NCI-H2081 treated with DMSO at 0.1 percent for 48 hours (cell line): Measurements from ENCODE around the gene CATSPERD.
A peak's percentile ranks its signal among the peaks of the same experiment; 100 is the strongest.

Experiments used
- DNase-seq: peaks from one replicate; lab custom pipeline; 2025; lab: John Stamatoyannopoulos, UW

The CATSPERD gene

GRCh38 chr19:5787409-5788182, 67.2 kb downstream of the CATSPERD start:
- no peak for DNase-seq

DNA sequence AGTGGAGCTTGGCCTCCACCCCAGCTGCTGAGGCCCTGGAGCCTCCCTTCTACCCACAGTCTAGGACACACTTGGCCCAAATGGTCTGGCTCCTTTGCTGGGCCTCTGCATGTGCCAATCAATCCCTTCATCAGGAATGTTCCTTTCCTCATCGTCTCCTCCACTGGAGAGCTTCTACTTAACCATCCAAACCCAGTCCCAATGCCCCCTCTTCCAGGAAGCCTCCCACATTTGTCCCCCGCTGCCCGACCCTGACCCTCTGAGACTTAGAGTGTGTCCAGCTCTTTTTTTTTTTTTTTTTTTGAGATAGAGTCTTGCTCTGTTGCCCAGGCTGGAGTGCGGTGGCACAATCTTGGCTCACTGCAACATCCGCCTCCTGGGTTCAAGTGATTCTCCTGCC, 68.0 kb downstream of the CATSPERD start:
- no peak for DNase-seq

GRCh38 chr19:5789351-5789761, 68.9 kb downstream of the CATSPERD start:
- no peak for DNase-seq

GRCh38 chr19:5789886-5790558, 69.6 kb downstream of the CATSPERD start:
- no peak for DNase-seq

DNA sequence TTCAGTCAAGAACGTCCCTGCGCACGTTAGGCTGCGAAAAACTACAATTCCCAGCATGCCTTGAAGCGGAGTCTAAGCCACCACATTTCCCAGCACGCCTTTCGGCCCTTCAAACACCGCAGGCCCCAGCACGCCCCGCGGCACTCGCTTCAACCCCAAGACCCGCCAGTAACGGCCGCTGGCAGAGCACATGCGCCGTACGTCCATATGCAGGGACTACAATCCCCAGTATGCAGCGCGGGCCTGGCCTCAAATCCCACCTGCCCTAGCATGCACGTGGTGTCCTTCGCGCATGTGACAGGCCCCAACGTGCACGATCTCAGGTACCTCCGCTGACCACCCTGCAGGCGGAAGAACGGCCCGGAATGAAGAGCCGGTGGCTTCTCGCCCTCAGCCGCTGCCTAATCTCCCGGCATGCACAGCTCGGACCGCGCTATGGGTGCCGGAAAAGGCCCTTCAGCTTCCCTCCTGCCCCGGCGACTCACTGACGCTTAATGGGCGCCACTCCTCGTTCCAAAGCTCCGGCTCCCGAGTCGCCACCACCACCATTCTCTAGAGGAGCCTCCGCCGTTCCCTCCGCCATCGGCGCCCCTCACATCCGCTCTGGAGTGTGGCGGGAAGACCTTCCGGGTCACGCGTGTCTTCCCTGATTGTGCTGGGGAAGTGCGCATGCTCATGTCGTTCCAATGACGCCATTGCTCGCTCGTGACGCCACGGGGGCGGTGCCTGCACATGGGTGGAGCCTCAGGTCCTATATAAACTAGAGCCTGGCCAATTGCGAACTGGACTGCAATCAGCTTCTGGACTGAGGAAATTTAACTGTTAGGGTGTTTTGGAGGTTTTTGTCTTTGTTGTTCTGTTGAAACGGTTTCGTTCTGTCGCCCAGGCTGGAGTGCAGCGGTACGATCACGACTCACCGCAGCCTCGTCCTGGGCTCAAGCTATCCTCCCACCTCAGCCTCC, 70.4 kb downstream of the CATSPERD start, which contains the start of gene DUS3L:
TSS of gene DUS3L (minus strand) at position 605 of the 962 bp plus-strand sequence. CDS start at position 583, 22 bp downstream.
- DNase-seq = peak; percentile 84

- DNase-seq = no peak
Observed at GRCh38 chr19:5792224-5792623, 71.8 kb downstream of the CATSPERD start.

DNA sequence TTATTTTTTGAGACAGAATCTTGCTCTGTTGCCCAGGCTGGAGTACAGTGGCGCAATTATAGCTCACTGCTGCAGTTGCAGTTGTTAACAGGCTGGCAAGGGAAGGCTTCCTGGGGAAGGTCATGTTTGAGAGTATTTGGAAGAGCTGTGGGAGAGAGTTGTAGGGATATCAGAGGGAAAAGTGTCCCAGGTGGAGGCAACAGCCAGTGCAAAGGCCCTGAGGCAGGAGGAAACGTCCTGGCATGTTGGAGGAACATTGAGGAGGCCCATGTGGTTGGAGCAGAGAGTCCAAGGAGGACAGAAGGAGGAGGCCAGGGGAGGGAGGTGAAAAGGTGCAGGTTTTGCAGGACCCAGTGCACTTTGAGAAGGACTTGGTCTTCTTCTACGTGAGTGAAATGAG, 72.8 kb downstream of the CATSPERD start:
- no peak for DNase-seq

DNA sequence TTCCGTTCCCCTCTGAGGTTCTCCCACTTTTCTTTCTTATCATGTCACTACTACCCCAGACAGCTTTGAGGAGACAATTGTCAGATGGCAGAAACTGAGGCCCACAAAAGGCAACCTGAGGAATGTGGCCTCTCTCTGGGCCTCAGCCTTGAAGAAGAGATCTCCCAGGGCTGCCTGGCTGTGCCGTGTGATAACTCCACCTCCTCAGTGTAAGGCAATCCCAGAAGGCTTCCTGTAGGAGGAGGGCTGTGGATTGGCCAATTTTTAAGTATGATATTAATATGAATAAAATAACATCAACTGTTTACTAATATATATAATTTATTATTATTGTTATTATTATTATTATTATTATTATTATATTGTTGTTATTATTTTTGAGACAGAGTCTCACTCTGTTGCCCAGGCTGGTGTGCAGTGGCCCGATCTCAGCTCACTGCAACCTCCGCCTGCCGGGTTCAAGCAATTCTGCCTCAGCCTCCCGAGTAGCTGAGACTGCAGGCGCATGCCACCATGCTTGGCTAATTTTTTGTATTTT, 75.0 kb downstream of the CATSPERD start:
- no peak for DNase-seq

GRCh38 chr19:5798244-5798643, 77.8 kb downstream of the CATSPERD start:
- no peak for DNase-seq

DNA sequence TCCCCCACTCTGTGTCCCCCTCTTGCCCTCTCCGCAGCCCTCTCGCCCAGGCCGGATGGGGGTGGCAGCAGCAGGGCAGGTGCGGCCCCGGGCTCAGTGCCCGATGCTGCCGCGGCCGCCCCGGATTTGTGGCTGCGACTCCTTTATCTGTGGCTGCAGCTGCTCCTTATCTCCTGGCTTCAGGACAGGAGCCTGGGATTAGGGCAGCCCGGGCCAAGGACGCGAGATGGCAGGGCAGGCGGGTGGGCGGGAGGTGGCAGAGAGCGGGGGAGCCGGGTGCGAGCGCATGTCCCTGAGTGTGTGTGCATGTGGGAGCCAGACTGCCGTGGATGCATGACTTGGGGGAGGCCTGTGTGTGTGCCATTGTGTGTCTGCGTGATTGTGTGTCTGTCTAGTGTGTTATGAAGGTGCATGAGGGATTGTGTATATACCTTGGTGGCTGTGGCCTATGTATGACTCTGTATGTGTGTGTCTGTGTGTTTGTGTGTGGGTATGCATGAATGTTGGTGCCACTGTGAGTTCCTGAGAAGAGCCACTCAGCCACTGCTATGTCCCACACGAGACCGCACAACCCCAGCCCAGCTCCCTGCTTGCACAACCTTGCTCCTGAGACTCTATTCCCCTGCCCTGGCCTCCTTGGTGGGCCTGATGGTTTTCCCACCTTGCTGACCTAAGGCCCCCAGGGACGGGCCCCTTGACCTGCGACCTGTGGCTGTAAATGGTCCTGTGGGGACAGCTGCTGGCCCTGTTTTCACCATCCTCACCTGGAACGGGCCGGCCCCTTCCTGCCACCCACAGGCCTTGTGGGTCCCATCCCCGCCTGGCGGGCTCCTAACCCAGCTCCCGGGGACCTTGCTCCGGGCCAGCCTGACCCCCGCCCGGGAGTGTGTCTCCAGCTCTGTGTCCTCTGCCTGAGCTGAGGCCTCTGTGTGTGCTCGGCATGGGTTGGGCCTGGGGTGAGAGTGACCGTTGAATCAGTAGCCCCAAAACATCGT, 79.1 kb downstream of the CATSPERD start:
- DNase-seq = no peak

- no peak for DNase-seq
Observed at GRCh38 chr19:5800361-5801270, 80.2 kb downstream of the CATSPERD start.

- DNase-seq = no peak
Observed at GRCh38 chr19:5801796-5802619, 81.6 kb downstream of the CATSPERD start.

DNA sequence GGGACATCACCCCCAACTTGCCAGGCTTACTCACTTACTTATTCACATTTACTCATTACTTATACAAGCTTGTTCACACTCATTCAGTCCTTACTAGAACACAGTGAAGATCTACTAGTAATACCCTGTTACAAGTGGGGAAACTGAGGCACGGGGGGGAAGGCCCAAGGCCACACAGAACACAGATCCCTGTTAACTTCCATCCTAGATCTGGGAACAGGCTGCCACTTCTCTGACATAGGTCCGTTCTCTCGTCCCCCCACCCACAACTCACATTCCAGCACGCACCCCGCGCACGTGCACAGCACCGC, 83.0 kb downstream of the CATSPERD start:
- no peak for DNase-seq

DNA sequence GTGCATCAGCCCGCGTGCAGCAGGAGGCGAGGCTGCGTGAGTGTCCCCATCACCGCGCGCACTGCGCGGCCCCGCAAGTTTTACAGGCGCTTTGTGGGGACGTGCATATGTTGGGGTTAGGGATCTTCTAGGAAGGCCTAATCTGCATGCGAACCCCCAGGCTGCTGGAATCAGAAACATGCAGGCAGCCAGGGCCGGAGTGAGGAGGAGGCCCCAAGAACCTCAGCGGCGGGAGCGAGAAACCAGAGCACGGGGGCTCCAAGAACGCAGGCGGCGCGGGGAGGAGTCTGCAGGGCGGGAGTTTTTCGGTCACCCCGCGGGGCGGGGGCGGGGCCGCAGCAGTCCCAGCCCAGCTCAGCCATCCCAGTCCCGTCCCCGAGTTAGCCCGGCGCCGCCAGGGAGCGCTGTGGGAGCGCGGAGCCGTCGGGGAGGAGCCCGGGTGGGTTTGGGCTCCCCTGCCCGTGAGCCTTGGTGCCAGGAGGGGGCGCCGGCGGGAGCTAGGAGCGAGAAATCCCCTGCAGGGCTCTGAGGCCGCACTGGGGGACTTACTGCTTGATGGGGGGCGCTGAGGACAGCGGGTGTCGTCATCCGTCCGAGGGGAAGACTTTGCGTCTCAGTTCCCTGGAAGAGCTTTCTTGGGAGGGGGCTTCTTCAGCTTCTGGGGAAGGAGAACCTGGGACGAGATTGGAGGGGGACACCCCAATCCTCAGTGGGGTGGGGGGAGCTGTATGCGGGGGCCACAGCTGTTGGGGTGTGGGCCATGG, 83.5 kb downstream of the CATSPERD start:
- peak; percentile 30 for DNase-seq

DNA sequence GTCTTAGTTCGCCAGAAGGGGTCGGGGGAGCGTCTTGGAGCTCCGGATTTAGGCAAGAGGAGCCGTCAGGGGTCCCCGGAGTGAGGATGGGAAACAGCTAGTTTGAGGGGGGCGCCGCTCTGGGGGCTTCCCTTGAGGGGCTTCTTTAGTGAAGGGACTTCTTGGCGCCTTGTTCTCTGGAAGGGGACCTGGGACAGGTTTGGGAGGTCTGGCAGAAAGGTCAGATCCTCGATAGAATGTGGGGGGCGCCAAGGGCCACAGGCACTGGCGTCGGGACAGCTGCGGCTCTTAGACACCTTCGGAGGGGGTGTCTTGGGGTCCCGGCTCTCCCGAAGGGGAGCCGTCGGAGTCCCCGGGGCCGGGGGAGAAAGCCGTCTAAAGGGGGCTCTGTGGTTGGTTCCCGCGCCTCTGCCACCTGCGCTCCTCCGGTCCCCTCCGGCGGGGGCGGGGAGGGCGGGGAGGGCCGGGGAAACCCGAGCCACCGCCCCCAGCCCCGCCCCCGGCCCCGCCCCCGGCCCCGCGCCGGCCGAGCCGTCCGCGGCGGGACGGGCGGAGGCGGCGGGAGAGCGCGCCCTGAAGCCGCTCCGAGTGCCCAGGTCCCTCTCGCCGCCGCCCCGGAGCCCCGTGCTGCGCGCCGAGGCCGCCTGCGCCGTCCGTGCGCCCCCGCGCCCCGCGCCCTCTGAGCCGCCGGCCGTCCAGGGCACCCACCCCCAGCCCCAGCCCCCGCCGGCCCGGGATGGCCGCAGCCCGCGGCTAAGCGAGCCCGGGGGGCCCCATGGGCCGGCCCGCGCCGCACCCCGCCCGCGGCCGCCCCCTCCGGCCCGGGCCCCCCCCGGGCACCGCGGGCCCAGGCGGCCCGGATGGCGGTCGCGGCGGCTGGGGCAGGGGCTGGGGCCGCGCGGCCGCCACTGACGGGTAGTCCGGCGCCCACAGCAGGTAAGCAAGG, 84.4 kb downstream of the CATSPERD start, which contains the start of gene NRTN:
TSS of gene NRTN (plus strand) at position 552 of the 946 bp plus-strand sequence. CDS start 19,099 bp downstream, outside the sequence.
- no peak for DNase-seq

GRCh38 chr19:5805462-5806132, 85.2 kb downstream of the CATSPERD start:
- no peak for DNase-seq
